ENCODE data around the gene CCDC197.

CCDC197 gene

DNA sequence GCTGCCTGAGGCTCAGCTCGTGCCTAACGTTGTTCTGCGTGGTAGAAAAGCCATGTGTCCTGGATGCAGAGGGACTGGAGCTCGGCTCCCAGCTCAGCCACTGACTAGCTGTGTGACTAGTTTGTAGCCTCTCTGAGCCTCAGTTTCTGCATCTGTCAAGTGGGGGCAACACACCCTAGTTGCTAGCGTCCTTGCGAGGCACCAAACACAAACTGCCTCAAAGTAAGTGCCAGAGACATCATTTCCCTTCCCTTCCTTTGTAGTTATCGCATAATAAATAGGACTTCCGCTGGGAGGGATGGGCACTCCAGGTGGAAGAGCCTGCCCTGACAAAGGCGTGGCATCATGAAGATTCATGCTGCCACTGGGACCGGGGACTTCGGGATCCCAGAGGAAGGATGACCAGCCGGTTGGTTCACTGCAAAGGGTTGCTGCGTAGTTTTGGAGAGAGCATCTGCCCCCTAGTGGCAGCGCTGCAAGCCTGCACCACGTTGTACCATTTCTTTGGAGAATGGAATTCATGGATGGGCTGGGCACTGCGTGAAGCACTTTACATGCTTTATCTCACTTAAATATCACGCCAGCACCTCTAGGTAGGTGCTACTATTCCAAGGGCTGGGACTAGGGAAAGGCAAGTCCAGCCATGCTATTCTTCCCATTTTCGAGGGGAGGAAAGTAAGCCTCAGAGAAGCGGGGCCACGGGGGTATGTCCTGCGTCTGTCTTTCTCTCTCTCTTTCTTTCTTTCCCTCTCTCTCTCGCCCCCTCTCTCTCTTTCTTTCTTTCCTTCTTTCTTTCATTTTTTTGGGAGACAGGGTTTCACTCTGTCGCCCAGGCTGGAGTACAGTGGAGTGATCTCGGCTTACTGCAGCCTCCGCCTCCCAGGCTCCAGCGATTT, 4.6 kb downstream of the CCDC197 start:
- peak; percentile 87 for DNase-seq

DNA sequence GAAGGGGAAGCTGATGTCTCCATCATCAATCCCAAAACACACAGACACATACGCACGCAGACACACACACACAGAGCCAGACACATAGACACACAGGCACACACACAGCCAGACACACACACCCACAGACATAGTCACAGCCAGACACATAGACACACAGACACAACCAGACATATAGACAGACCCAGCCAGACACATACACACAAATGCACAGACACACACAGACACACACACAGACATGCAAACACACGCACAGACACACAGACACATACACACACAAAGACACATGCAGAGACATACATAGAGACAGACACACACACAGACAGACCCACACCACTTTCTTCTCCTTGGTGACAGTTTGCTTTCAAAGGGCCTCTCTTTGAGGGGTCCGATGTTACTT, 6.3 kb downstream of the CCDC197 start:
- no peak for DNase-seq

DNA sequence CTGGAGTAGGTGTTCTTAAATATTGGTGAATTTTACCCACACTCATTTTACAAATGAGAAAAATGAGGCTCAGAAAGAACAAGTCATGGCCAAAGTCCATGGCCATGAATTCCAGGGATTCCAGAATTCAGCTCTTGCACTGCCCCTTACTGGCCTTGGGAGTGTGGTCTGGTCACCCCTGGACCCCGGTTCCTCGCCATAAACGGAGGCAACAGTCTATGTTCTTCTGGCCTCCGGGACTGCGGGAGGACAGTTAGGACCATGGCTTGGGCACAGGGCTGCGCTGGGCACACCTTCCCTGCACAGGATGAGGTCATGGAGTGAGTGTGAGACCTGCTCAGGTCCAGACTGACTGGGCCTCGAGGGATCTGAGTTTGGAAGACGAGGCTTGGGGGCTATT, 6.9 kb downstream of the CCDC197 start:
- DNase-seq = no peak

DNA sequence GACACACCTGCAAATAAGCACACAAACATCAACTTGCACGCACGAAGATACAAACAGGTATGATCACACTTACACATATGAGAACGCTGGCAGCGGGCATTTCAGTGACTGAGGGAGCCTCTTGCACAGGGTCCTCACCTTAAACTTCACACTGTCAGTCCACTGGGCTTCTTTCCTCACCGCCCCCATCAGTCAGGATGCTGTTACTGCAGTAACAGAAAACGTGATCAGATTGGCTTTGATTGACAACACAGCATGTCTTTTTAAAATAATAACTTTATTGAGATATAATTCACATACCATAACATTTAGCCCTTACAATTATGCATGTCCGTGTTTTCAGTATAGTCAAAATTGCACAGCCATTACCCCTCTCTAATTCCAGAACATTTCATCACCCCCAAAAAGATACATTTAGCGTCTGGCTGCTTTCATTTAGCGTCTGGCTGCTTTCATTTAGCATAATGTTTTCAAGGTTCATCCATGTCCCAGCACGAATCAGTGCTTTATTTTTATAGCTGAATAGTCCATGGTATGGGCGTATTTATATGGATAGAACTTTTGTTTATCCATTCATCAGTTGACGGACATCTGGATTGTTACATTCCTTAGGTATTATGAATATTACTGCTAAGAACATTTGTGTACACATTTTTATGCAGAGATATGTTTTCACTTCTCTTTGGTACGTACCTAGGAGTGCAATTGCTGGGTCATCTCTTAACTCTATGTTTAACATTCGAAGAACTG, 8.4 kb downstream of the CCDC197 start:
- no peak for DNase-seq

DNA sequence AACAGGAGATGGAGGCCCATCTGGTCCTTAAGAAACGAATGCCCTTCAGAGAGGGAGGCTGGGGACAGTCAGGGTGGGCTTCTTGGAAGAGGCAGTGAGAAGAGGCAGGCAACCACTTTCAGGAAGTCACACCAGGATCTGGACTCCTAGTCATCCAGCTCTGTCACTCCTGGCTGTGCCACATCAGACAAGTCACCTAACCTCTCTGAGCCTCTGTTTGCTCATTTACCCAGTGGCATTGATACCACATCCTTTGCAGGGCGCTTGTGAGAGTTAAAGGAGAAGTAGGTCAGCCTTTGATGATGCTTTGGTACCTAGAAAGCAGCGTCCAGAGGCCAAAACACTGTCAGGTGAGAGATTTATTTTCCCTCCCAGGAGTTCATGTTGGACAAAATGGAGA, 11.1 kb downstream of the CCDC197 start:
- DNase-seq = no peak

DNA sequence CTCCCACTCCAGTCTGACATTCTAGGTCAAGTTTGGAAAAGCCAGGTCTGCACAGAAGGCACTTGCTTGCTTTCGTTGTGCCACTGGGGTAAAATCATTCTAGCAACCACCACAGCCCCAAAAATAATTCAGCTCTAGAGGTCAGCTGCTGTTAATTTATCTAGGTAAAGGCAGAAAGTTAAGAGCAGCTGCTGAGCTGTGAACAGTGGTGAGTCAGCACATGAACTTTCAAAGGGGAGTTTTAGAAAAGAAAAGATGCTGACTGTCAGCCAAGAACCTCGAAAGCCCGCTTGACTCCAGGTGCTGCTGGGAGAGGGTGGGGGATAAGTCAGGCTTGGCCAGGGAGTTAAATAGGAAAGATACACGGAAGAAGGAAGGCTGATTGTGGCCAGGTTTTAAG, 12.7 kb downstream of the CCDC197 start:
- no peak for DNase-seq

DNA sequence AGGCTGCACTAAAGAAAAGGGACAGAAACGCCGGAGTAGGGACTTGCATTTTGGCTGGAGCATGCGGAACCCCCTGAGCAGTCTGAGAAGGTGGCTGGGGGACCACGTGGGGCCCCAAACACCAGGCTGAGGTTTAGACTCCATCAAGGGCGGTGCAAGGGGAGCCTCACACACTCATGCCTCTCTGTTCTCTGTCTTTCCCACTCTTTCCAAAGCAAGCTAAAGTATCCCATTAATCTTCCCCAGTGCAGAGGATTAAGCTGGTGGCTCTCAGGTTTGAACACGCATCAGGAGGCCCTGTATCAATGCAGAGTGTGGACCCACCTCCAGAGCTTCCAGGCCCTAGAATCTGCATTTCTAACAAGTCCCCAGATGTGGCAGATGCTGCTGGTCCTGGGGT, 13.5 kb downstream of the CCDC197 start:
- no peak for DNase-seq

DNA sequence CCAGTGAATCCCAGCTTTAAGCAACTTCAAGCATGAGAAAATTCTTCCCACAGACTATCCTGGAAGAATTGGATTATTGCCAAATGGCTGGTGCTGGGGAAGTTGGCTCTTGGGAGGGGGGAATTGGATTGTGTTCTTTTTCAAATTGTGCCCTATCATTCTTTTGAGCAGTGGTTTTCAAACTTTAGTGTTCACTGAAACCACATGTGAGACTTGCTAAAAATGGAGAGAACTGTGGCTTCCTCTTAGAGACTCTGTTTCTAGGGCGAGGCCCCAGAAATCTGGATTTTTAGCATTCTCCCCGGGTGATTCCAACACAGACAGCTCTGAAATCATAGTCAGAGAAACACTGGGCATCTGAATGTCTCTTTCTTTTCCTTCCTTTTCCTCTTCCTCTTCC, 14.7 kb downstream of the CCDC197 start:
- DNase-seq = peak; percentile 26

DNA sequence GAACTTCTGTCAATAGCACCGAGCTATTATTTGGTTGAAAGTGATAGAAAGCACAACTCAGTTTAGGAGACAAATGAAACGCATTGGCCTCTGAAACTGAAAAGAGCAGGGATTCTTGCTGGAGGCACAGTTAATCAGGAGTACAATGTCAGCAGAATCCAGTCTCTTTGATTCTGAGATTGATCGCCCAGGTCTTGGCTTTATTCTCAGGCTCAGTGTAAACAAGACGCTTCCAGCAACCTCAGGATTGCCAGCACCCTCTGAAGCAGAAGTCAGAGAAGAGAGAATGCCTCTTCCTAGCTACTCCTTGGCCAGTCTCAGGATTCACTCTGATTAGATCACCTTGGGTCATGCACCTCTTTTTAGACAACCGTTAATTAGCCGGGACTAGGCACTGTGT, 17.3 kb downstream of the CCDC197 start:
- DNase-seq = no peak

DNA sequence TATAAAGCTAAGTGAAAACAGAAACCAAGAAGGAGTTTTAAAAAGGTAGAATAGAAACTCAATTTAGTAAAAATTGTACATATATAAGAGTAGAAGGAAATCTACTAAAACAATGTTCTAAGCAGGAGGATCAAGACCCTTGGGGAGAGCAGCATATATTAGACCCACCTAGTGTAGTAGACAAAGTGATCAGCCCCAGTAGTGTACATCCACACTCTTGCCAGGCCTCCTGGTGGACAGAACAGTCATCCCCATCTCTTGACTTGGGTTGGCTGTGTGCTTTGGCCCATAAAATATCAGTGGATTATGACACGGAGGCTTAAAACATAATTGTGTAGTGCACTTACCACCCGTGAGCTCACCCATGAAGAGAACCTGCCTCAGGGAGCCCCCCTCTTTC, 18.1 kb downstream of the CCDC197 start:
- DNase-seq = no peak

DNA sequence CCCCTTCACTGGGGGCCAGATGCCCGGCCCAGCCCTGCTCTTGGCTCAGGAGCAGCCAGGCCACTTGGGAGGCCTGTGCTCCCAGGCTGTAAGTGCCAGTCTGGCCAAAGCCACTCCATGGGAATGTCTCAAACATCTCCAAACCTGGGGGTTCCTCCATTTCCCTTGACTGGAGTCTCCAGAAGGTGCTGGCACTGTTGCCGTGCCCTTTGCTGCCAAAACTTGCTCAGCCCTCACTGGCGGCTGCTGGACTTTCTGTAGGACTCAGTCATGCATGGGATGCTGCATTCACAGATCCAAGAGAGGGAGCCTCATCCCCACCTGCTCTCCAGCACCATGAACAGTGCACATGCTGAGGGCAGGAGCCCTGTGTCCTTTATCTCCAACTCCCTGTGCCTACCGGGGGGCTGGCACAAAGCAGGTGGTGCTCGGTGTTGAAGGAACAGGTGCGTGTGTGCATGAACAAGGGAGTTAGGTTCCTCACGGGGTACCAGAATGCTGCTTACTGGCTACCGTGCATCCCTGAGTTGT, 19.4 kb downstream of the CCDC197 start:
- no peak for DNase-seq

DNA sequence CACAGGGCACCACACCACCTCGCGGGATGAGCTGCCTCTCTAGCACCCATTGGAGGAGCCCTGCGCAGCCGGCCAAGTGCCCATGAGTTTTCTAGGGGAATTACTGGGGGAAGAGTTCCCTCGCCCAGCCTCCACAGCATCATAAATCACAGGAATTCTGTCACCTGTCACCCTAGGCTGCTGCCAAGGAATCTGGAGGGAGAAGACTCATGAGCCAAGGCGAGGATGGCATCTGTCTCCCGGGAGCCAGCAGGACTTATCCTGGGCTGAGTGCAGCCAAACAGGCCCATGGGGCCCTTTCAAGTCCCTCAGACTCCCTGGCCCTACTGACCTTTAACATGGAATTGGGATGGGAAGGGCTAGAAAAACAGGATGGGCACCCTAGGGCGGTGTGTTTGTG, 21.2 kb downstream of the CCDC197 start:
- no peak for DNase-seq

DNA sequence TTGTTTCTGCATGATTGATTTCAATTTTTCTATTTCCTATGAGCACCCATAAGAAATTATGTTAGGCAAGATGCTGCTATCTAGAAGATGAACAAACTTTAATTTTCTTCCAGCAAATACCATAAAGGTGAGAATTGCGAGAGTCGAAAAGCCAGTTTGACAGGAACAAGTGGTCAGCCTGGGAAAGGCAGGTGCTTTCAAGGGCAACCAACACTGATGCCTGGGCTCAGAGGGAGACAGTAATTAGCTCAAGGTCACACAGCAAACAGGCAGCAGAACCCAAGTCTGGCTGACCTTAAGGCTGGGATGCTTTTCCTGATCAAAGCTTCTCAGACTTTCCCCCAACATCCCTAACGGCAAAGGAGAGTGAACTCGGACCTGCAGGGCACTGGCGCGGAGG, 22.2 kb downstream of the CCDC197 start:
- DNase-seq = no peak

DNA sequence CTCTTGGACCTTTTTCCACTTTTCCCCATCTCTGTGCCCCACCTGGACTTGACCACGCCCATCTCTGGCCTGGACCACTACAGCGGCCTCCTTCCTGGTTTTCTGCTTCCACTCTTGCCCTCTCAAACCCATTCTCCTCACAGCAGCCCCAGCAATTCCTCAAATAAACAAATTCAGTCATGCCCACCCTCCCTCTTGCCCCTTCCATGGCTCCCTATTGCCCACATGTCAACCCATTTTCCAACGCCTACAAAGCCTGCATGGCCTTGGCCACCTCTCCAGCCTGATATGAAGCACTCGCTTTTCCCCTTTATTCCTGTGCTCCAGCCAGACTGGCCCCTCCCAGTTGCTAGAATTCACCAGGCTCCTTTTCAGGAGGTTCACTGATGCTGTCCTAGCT, 23.2 kb downstream of the CCDC197 start:
- no peak for DNase-seq

DNA sequence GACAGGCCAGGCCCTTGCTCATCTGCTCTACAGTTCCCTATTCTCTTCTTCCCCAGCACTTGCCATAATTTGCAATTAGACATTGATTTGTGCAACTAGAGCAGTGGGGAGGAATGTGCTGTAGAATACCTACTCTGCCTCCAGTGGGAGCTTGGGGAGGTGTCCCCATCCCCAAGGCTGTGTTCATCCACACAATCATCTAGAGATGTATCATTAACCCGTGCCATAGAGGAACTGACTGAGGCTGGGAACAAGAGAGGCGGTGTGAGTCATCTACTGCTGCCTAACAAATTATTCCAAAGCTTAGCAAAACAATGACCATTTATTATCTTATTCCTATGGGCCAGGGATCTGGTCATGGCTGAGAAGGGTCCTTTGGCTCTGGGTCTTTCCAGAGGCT, 23.9 kb downstream of the CCDC197 start:
- no peak for DNase-seq

DNA sequence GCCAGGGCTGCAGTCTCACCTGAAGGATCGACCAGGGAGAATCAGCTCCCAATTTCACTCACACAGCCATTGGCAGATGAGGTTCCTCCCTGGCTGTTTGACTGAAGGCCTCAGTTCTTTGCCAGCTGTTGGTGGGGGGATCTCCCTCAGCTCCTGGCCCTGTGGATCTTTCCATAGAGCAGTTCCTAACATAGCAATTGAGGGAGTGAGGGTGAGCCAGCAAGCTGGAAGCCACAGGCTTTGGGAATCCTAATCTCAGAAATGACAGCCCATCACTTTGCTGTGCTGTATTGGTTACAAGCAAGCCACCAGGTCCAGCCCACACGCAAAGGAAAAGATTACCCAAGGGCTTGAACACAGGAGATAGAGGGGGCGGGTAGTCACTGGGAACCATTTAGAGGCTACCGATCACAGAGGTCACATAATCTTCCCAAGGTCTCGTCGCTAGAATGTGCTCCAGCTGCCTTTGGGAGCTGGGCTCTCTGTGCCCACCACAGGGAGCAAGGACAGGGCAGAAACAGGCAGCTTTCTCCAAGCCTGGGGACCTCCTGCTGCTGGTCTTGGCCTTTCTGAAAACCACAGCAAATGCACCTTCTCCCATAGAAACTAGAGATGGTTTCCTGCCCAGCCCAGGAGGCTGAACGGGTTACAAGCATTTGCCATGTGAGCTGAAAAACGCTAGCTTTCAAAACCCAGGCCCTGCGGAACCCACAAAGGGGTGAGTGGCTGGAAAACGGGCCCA, 24.5 kb downstream of the CCDC197 start:
- no peak for DNase-seq

DNA sequence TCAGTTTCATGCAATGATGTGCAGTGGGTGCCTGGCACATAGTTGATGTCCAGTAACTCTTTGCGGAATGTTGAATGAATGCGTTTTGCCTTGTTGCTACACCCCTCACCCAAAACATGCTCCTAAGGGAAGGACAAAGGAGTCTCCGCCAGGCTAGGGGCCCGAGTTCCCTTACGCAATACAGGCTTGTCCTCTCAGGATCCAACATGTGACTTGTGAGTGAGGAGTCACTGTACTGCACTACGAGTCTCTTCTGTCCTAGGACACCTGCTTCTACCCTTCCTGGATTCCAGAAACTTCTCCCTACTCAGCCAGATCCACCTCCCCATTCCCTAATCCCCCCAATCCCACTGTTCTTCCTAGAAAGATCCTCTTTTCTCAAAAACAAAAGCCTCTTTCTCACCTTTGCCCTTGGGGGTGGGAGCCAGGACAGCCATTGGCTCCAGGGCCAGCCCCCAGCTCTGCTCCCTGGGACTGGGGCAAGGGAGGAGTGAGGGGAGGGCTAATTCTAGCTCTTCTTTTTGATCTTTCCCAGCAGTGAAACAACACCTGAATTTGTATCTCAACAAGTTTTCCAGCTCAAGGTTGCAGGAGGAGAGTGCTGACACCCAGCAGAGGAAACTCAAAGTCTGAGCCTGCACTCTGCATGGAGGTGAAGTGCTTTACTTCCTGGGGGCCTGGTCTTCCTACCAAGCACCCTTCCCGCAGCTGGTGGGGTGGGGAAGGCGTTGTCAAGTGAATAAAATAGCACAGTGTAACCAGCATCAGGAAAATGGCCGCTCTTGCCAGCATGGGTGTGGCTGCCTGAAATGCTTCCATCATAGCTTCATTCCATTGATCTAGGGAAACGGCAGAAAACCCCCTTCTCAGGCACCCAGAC, 25.7 kb downstream of the CCDC197 start:
- DNase-seq = no peak

DNA sequence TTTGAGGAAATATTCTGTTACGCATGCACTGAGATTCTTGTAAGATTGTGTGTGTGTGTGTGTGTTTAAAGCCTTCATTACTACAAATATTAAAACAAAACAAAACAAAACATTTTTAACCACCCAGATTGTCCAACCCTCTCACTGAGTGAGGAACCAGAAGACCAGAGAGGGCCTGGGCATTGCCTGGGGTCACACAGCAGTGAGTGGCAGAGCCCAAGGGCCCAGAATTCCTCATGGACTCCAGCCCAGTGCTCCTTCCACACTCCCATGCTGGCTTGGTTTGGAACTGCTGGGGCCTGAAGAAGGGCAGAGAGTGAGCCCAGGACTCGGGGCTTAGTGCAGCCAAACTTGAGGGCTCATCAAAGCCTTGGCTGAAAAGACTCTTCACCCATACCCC, 27.4 kb downstream of the CCDC197 start:
- DNase-seq = no peak

DNA sequence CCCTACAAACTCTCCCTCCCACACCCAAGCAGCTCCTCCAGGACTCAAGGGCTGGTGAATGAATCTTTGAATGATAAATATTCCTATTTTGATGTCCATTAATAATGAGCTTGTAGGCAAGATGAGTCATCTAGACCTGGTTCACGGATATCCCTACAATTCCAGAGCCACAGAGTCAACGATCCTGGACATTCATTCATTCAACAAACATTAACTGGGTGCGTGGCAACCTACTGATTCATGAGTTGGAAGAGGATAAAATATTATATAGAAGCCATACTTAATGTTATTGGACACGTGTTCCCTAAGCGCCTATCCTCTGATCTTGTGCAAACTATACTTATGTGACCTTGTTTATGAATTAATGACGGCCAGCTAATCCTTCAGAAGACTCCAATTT, 28.6 kb downstream of the CCDC197 start:
- no peak for DNase-seq

DNA sequence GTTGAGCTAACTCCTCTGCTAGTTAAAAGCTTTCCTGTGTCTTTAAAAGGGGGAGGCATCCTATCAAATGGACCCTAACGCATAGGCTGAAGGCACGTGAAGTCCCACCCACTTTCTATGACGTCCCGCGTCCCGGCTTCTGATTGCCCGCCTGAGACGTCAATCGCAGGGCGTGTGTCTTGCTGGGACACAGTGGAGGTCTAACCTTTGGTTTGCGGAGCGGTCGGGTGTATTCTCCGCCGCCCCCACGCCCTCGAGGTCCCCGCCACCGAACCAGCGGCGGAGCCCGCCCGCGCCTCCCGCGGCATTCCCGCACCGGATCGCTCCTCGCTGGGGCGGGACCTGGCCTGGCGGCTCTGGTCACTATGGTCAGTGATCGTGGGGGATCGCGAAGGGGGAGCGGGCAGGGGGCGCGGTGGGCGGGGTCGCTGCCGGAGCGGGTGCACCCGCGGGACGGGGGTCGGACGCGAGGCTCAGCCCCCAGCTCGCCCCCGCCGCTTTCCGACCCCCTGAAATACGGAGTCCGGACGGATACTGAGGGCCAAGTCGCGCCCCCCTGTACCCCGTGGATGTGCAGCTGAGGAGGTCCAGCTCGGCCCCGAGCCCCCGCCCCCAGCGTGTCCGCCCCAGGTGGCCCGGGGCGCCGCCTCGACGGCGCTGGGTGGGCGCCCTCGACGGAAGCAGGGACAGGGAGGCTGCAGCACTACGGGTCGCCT, 29.2 kb downstream of the CCDC197 start, which contains the start of gene OTUB2:
OTUB2 (plus strand) TSS at position 168 of the 716 bp plus-strand sequence; CDS start at position 366, 198 bp downstream.
- peak; percentile 100 for DNase-seq

DNA sequence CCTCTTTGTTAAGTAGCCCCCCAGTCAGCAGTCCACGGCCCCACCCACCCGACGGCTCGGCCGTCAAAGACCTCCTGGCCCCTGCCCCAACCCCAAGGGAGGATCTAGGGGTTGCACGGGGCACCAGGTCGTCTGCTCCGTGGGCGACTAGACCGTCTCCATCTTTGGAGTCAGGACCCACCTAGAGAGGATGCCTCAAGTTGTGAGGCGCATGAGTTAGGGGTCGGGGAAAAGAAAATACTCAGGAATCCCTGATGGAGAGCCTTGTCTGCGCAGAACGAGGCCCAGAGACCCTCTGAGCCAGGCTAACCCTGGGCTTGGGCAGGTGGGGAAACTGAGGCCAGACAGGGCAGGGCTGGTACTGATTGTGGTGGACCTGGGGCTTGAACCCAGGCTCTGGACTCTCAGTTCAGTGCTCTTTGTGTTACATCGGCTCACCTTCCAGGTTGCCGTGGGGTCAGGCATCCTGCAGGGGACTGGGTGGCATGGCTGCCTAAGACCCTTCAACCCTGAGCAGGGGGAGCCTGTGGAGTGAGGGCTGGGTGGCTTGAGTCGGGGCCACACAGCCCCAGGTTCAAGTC, 29.9 kb downstream of the CCDC197 start:
- DNase-seq = peak; percentile 37
